Measurements from ENCODE around the gene CHTOP.

Gene CHTOP

GRCh38 chr1:153613406-153613805 is 20.5 kb upstream of the CHTOP start:
- no peak for DNase-seq

GRCh38 chr1:153614189-153614900 is 19.5 kb upstream of the CHTOP start:
- no peak for DNase-seq

GRCh38 chr1:153614906-153615305 is 19.0 kb upstream of the CHTOP start:
- no peak for DNase-seq

- no peak for DNase-seq
Measured at GRCh38 chr1:153615406-153615805, 18.5 kb upstream of the CHTOP start.

- no peak for DNase-seq
Measured at GRCh38 chr1:153616144-153616916, 17.5 kb upstream of the CHTOP start, which contains the start of gene S100A14. S100A14 (minus strand) TSS chr1:153616325; CDS start chr1:153615858, 467 bp downstream.

GRCh38 chr1:153616917-153617311 is 17.0 kb upstream of the CHTOP start:
- no peak for DNase-seq

- no peak for DNase-seq
Measured at GRCh38 chr1:153617663-153618062, 16.2 kb upstream of the CHTOP start.

- DNase-seq = no peak
Measured at GRCh38 chr1:153619171-153619570, 14.7 kb upstream of the CHTOP start.

- no peak for DNase-seq
Measured at GRCh38 chr1:153623101-153623500, 10.8 kb upstream of the CHTOP start.

GRCh38 chr1:153624965-153625611 is 8.8 kb upstream of the CHTOP start:
- DNase-seq = no peak

GRCh38 chr1:153626477-153626903 is 7.4 kb upstream of the CHTOP start:
- DNase-seq = no peak

- DNase-seq = peak; percentile 90
Measured at GRCh38 chr1:153626904-153627714, 6.8 kb upstream of the CHTOP start, which contains the start of gene S100A13. S100A13 (minus strand) TSS chr1:153627505; CDS start chr1:153626472, 1,033 bp downstream.

- no peak for DNase-seq
Measured at GRCh38 chr1:153627715-153628626, 5.9 kb upstream of the CHTOP start, which contains the start of gene S100A1. S100A1 (plus strand) TSS chr1:153628434; CDS start chr1:153630522, 2,088 bp downstream.

- no peak for DNase-seq
Measured at GRCh38 chr1:153628638-153629342, 5.1 kb upstream of the CHTOP start.

- DNase-seq = no peak
Measured at GRCh38 chr1:153629343-153629665, 4.6 kb upstream of the CHTOP start.

- DNase-seq = no peak
Measured at GRCh38 chr1:153629971-153630370, 3.9 kb upstream of the CHTOP start.

GRCh38 chr1:153630384-153630783 is 3.5 kb upstream of the CHTOP start:
- DNase-seq = no peak

- DNase-seq = no peak
Measured at GRCh38 chr1:153631047-153632022, 2.5 kb upstream of the CHTOP start.

- DNase-seq = no peak
Measured at GRCh38 chr1:153633161-153633753, 609 bp upstream of the CHTOP start.

Measured in retina (tissue), 1 donor.